GM12878 (cell line): ENCODE data around the gene RGR. TPM values are rescaled to one million over a fixed set of nuclear protein-coding genes. Genes with fewer than 3 reads are reported as not detected.

ENCODE experiments used
- ATAC-seq: fragments of 200-7000 bp; cut with Tn5 transposase; 3 replicates; pipeline ENCODE4 v1.9.1; 2020; ENCODE audit warnings: mild to moderate bottlenecking, moderate library complexity
- BruUV-seq: library from RNA; stranded (reverse); fragments of 400-500 nt; replicated peaks from 2 replicates; lab custom pipeline; 2021; lab: Mats Ljungman, UMichigan
- CTCF ChIA-PET: fragments of 300-600 bp; sonication (Branson Sonifier 250); formaldehyde crosslinking; extraction: SDS; loops from one replicate; lab custom pipeline; 2021; ENCODE audit warnings: inconsistent platforms; lab: Yijun Ruan, JAX
- POLR2A ChIA-PET: fragments of 350-600 bp; formaldehyde crosslinking; extraction: SDS; loops from one replicate; lab custom pipeline; 2021; ENCODE audit warnings: inconsistent platforms; lab: Charles Lee
- RAD21 ChIA-PET: fragments of 300-600 bp; sonication (Branson Sonifier 250); formaldehyde crosslinking; loops from one replicate; lab custom pipeline; 2023; ENCODE audit warnings: antibody characterized with exemption; ENCODE audit not compliant: unreplicated experiment; lab: Charles Lee
- SMC1A ChIA-PET: fragments of 300-600 bp; sonication (Branson Sonifier 250); formaldehyde crosslinking; loops from one replicate; lab custom pipeline; 2023; ENCODE audit not compliant: unreplicated experiment, uncharacterized antibody; lab: Charles Lee
- DNase-seq: peaks from one replicate; pipeline ENCODE4 v3.0.0-alpha.2; 2011; ENCODE audit warnings: low read depth, low spot score
- FAIRE-seq: peaks from 3 replicates; lab custom pipeline; 2011; peaks lifted over from hg19 to GRCh38; lab: Jason Lieb, UNC
- H2AFZ ChIP-seq: 2 replicates; pipeline ENCODE4 v1.6.0; 2011; ENCODE audit warnings: low read depth, low read length, control low read depth; ENCODE audit not compliant: control insufficient read depth
- H3K27ac ChIP-seq: 2 replicates; pipeline ENCODE4 v1.5.1; 2011; ENCODE audit warnings: control low read depth; ENCODE audit not compliant: control insufficient read depth, insufficient read depth
- H3K27me3 ChIP-seq, 2 experiments: replicated peaks in 1 of 2; 2 replicates each; pipeline versions ENCODE4 v1.6.0 to v1.6.1; 2011; ENCODE audit warnings: low read length in 1 of 2; ENCODE audit not compliant: control insufficient read depth in 2 of 2, insufficient read depth in 2 of 2
- H3K36me3 ChIP-seq, 2 experiments: 2 replicates each; pipeline ENCODE4 v1.5.1; 2011; ENCODE audit warnings: low read length in 1 of 2; ENCODE audit not compliant: control insufficient read depth in 2 of 2, insufficient read depth in 2 of 2
- H3K4me1 ChIP-seq: 2 replicates; pipeline ENCODE4 v1.6.1; 2011; ENCODE audit warnings: mild to moderate bottlenecking, low read length, moderate library complexity, mixed read lengths; ENCODE audit not compliant: control insufficient read depth, insufficient read depth
- H3K4me2 ChIP-seq: 2 replicates; pipeline ENCODE4 v1.6.0; 2011; ENCODE audit warnings: control low read depth; ENCODE audit not compliant: control insufficient read depth, insufficient read depth
- H3K4me3 ChIP-seq: fragments of 200-600 bp; sonication (generic); 2 replicates; pipeline ENCODE4 v1.5.1; 2016
- H3K79me2 ChIP-seq: 2 replicates; pipeline ENCODE4 v1.6.0; 2011; ENCODE audit warnings: low read length; ENCODE audit not compliant: control insufficient read depth, insufficient read depth
- H3K9ac ChIP-seq: 2 replicates; pipeline ENCODE4 v1.8.0; 2011; ENCODE audit warnings: low read length, control low read depth, mixed read lengths; ENCODE audit not compliant: control insufficient read depth, insufficient read depth
- H3K9me3 ChIP-seq: replicated peaks from 3 replicates; pipeline ENCODE4 v1.5.1; 2011; ENCODE audit warnings: mild to moderate bottlenecking, low read length; ENCODE audit not compliant: control insufficient read depth, insufficient read depth
- H4K20me1 ChIP-seq: 2 replicates; pipeline ENCODE4 v1.6.0; 2011; ENCODE audit not compliant: control insufficient read depth, insufficient read depth
- CBX5 ChIP-seq: sonication (generic); IDR thresholded peaks from 2 replicates; pipeline ENCODE4 v1.6.1; 2016; ENCODE audit warnings: low read depth, moderate library complexity, mild to moderate bottlenecking, inconsistent platforms
- CEBPZ ChIP-seq: fragments of 150-350 bp; IDR thresholded peaks from 2 replicates; pipeline ENCODE4 v1.6.1; 2016; ENCODE audit warnings: low read depth, low read length
- CHD4 ChIP-seq: fragments of 200-600 bp; sonication (generic); IDR thresholded peaks from 2 replicates; pipeline ENCODE4 v1.6.1; 2016; ENCODE audit warnings: mild to moderate bottlenecking
- ETV6 ChIP-seq, 2 experiments: fragments of 450-650 bp in 1 of 2; IDR thresholded peaks in 1 of 2; conservative IDR thresholded peaks in 1 of 2; 2 replicates each; pipeline ENCODE4 v1.6.1; 2014; ENCODE audit warnings: antibody characterized with exemption in 1 of 2, borderline replicate concordance in 1 of 2, low read depth in 1 of 2, mild to moderate bottlenecking in 1 of 2, moderate library complexity in 1 of 2
- EZH2 ChIP-seq: IDR thresholded peaks from 2 replicates; pipeline ENCODE4 v1.6.1; 2012; ENCODE audit warnings: low read depth, mild to moderate bottlenecking, control low read depth, inconsistent platforms, low read length, borderline replicate concordance; ENCODE audit not compliant: control insufficient read depth
- MYB ChIP-seq: fragments of 150-350 bp; IDR thresholded peaks from 2 replicates; pipeline ENCODE4 v1.6.1; 2014; ENCODE audit warnings: mild to moderate bottlenecking, low read depth, low read length, borderline replicate concordance
- NRF1 ChIP-seq: conservative IDR thresholded peaks from 2 replicates; pipeline ENCODE4 v1.6.1; 2011; ENCODE audit warnings: mild to moderate bottlenecking, low read depth, low read length, improper control_type of control experiment
- RUNX3 ChIP-seq: IDR thresholded peaks from 2 replicates; pipeline ENCODE4 v1.6.1; 2012; ENCODE audit warnings: low read length, inconsistent platforms
- TBL1XR1 ChIP-seq: IDR thresholded peaks from 2 replicates; pipeline ENCODE4 v1.6.1; 2012; ENCODE audit warnings: low read depth, low read length, improper control_type of control experiment
- TCF12 ChIP-seq: IDR thresholded peaks from 2 replicates; pipeline ENCODE4 v1.6.1; 2011; ENCODE audit warnings: low read depth, mild to moderate bottlenecking, low read length
- ZBED1 ChIP-seq: IDR thresholded peaks from 2 replicates; pipeline ENCODE4 v1.6.1; 2016; ENCODE audit warnings: borderline replicate concordance
- ZNF687 ChIP-seq: fragments of 450-650 bp; IDR thresholded peaks from 2 replicates; pipeline ENCODE4 v1.6.1; 2017; ENCODE audit warnings: mild to moderate bottlenecking, moderate library complexity
- WGBS: methylation state at CpG from one replicate; pipeline ENCODE4 v1.1.6; 2016; ENCODE audit warnings: low lambda C conversion rate; ENCODE audit not compliant: insufficient replicate concordance, insufficient coverage; ENCODE audit errors: missing lambda C conversion rate; 5-methylcytosine and 5-hydroxymethylcytosine counted together
- in situ Hi-C: fragments of 300-500 bp; cut with MboI; formaldehyde crosslinking; loops from 9 replicates; pipeline ENCODE4 v1.14.3; 2018; ENCODE audit warnings: mixed read lengths
- intact Hi-C: fragments of 100-400 bp; cut with micrococcal nuclease; formaldehyde crosslinking; loops from one replicate; pipeline ENCODE4 v1.14.2; 2022; ENCODE audit not compliant: unreplicated experiment
- polyA plus RNA-seq, 11 experiments: library from polyadenylated mRNA; depleted of rRNA in 4 of 11; unstranded in 6 of 11; stranded (reverse) in 5 of 11; fragments of >200 nt; fragmentation: Nextera tagmentation in 4 of 11; fragmentation: Illumina TruSeq in 1 of 11; extraction: Ambion mirVana in 4 of 11; extraction: Trizol in 1 of 11; gene quantifications; 1 replicate in 1 of 11; 2 replicates in 10 of 11; pipeline versions ENCODE4 v1.2.1 to v1.2.3, GENCODE V29; 2011 to 2016; ENCODE audit warnings: inconsistent platforms in 2 of 11, missing spikeins in 2 of 11, low read depth in 1 of 11
- total RNA-seq, 4 experiments: library from RNA; depleted of rRNA in 3 of 4; stranded (reverse); fragments of >200 nt in 3 of 4; fragmentation: Illumina TruSeq in 1 of 4; extraction: Trizol in 1 of 4; gene quantifications; 2 replicates each; pipeline versions ENCODE4 v1.2.1 to v1.2.3, GENCODE V29; 2013 to 2021

RGR gene
- total and polyA plus RNA-seq, 10 of the 15 experiments (the other 5 are each of a cell fraction or from before 2014, with no cell fraction given) = not detected

GRCh38 chr10:84230359-84230758, 14.5 kb upstream of the RGR start (continued):
- TF ChIP-seq CEBPZ (no peak), MYB (no peak), RUNX3 (no peak)

GRCh38 chr10:84232376-84232775, 12.5 kb upstream of the RGR start:
- no peaks in the 10 kb centered on the region for H3K36me3 ChIP-seq
- H3K9ac ChIP-seq = no peak overlapping the region
- in situ Hi-C loops = no loop called here
- H3K79me2 ChIP-seq = no peaks in the 10 kb centered on the region
- no peaks in the 10 kb centered on the region; a peak in 2 of 4 replicates for H3K27me3 ChIP-seq
- CTCF ChIA-PET = interaction anchor here (1.0 kb wide), 1 partner anchor 22 kb away, joined by 3 read pairs; no protein-coding TSS in a partner anchor
- no peak for FAIRE-seq
- no peaks in the 10 kb centered on the region for H3K9me3 ChIP-seq
- RAD21 ChIA-PET = no interaction called here
- H3K4me3 ChIP-seq = no peak overlapping the region
- H4K20me1 ChIP-seq = no peaks in the 10 kb centered on the region
- H3K4me2 ChIP-seq = no peak overlapping the region
- H3K4me1 ChIP-seq = no peaks in the 10 kb centered on the region
- WGBS = 29% methylated on average over 10 of the region's 10 CpGs
- H2AFZ ChIP-seq = no peak overlapping the region
- intact Hi-C loops = no loop called here
- SMC1A ChIA-PET = no interaction called here
- no peak for ATAC-seq
- BruUV-seq = no TSS peak
- POLR2A ChIA-PET = no interaction called here
- DNase-seq = no peak
- no peak overlapping the region for H3K27ac ChIP-seq
- TF ChIP-seq CBX5 (no peak), CEBPZ (no peak), CHD4 (no peak), TCF12 (no peak), ZNF687 (no peak), ZBED1 (no peak), ETV6 (conservative IDR thresholded peaks at IDR 0.05 in 1 of 2, IDR thresholded peaks at IDR 0.05 in 1 of 2; ENCODE audit: borderline replicate concordance in 1 of 2, low read depth in 1 of 2) (no peak), NRF1 (no peak), RUNX3 (no peak), EZH2 (no peak), TBL1XR1 (no peak)
